ENCODE results near the gene EMP2. TPM values are rescaled to one million over a fixed set of nuclear protein-coding genes. Genes with fewer than 3 reads are reported as not detected.

Gene EMP2
- total RNA-seq, 1 donor from 2014 or later = 518 TPM

DNA sequence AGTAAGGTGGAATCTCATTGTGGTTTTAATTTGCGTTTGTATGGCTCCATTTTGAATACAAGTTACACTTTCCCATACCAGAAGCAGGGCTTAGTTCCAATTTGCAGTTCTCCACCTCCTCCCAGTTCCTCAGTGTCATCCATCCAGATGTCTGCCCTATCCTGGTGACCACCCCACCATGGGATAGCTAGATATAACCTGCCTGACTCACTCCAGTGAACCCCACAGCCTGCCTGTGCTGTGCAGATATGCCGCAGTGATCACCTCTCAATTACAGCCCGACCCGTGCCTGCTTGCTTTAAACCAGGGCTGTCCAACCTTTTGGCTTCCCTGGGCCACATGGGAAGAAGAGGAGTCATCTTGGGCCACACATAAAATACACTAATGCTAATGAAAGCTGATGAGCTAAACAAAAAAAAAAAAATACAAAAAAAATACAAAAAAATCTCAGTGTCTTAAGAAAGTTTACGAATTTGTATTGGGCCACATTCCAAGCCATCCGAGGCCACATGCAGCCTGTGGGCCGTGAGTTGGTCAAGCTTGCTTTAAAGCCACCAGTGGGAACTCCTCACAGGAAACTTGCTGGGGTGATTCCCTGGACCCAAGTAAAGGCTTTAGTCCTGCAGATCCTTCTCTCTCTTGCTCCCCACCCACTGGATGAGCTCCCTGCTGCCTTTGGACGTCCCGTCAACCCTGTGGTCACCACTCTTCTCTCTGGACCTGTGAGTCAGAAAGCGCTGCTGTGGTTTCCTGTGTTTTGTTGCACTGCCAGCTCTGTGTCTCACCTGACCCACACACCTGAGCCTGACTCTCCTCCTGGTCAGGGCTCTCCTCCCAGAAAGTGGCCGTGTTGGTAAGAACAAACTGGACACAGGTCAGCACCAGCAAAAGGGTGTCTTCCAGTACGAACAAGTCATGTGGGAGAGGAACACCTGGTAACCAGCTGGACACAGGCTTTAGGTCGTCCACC is 83.0 kb downstream of the EMP2 start:
- intact Hi-C loops (cut with DNase I) = no loop called here
- Histone ChIP-seq H3K9me3 (peaks cover 7% of the 10 kb centered on the region), H3K4me1 (no peaks in the 10 kb centered on the region), H3K27me3 (ENCODE audit: low read depth) (no peaks in the 10 kb centered on the region), H3K36me3 (peaks cover 28% of the 10 kb centered on the region), H3K27ac (no peak overlapping the region), H3K4me3 (no peak overlapping the region)
- TF ChIP-seq, protein P1, sequence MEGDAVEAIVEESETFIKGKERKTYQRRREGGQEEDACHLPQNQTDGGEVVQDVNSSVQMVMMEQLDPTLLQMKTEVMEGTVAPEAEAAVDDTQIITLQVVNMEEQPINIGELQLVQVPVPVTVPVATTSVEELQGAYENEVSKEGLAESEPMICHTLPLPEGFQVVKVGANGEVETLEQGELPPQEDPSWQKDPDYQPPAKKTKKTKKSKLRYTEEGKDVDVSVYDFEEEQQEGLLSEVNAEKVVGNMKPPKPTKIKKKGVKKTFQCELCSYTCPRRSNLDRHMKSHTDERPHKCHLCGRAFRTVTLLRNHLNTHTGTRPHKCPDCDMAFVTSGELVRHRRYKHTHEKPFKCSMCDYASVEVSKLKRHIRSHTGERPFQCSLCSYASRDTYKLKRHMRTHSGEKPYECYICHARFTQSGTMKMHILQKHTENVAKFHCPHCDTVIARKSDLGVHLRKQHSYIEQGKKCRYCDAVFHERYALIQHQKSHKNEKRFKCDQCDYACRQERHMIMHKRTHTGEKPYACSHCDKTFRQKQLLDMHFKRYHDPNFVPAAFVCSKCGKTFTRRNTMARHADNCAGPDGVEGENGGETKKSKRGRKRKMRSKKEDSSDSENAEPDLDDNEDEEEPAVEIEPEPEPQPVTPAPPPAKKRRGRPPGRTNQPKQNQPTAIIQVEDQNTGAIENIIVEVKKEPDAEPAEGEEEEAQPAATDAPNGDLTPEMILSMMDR (IDR thresholded peaks at IDR 0.05) = no peak
- DNase-seq (no peak), ATAC-seq (peak in 1 of 2 donors; percentile 15)

DNA sequence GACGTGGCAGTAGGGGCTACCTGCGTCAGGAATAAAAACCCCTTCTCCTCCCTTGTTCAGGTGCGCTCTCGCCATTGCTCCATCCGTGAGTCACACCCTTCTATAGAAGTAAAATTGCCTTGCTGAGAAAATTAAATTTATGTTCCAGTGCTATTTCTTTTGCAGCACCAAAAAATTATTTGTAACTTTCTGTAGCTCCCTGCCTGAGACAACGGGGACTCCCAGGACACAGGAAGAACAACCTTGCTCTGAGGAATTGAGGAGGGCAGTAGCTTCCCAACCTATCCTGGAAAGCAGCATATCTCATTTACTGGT is 85.4 kb downstream of the EMP2 start:
- TF ChIP-seq, protein P1 (IDR thresholded peaks at IDR 0.05) = no peak
- Histone ChIP-seq H3K4me3 (no peak overlapping the region), H3K36me3 (peaks cover 16% of the 10 kb centered on the region), H3K27ac (no peak overlapping the region), H3K4me1 (no peaks in the 10 kb centered on the region), H3K27me3 (ENCODE audit: low read depth) (no peaks in the 10 kb centered on the region), H3K9me3 (peaks cover 7% of the 10 kb centered on the region)
- intact Hi-C loops (cut with DNase I) = no loop called here
- ATAC-seq = peak in 1 of 2 donors; percentile 19
- DNase-seq = no peak

DNA sequence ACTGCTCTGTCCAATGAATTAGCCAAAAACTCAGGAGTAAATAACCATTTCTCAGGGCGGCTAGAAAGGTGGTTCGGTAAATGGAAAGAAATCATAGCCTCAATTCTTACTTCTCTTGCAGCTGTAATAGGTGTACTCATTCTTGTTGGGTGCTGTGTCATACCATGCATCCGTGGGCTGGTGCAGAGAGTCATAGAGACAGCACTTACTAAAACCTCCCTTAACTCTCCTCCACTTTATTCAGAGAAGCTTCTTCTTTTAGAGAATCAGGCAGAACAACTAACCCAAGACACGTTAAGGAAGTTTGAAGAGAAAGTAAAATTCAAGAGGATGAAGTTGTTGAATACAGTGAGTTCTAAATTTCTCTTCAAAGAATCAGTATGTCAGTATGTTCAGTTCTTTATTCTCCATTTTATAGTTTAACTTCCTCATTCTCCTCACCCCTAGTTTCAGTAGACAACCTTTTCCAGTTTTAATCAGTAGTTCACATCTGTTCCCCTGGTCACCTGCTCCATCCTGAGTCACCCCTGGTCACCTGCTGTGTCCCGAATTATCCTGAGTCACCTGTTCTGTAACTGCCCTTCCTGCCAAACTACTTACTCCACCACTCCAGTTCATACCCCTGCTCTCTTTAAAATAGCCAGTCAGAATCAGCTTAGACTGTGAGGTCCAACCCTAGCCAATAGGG is 85.9 kb downstream of the EMP2 start:
- TF ChIP-seq, protein P1 (IDR thresholded peaks at IDR 0.05) = no peak
- peak in 1 of 2 donors; percentile 55 for ATAC-seq
- intact Hi-C loops (cut with DNase I) = no loop called here

DNA sequence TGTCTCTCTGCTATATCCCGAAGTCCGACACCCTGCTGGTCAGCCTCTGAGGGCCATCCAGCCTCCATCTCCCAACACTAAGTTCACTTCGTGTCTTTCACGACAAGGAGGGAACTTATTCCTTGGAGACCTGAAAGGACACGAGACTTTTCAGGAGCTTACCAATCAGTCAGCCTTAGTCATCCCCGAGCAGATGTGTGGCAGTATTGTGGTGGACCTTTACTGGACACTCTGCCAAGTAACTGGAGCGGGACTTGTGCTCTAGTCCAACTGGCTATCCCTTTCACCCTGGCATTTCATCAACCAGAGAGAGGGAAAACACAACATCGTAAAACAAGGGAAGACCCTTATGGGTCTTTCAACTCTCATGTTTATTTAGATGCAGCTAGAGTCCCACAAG is 87.1 kb downstream of the EMP2 start:
- H3K4me3 ChIP-seq = no peak overlapping the region
- H3K27ac ChIP-seq = no peak overlapping the region
- no peak for ATAC-seq
- H3K9me3 ChIP-seq = peaks cover 7% of the 10 kb centered on the region
- peaks cover 16% of the 10 kb centered on the region for H3K36me3 ChIP-seq
- TF ChIP-seq, protein P1 (IDR thresholded peaks at IDR 0.05) = no peak
- intact Hi-C loops (cut with DNase I) = no loop called here
- H3K4me1 ChIP-seq = no peaks in the 10 kb centered on the region
- DNase-seq = no peak
- H3K27me3 ChIP-seq (ENCODE audit: low read depth) = no peaks in the 10 kb centered on the region

More for the DNA sequence above, 85.9 kb downstream of the EMP2 start:
- Histone ChIP-seq H3K27ac (no peak overlapping the region), H3K9me3 (peaks cover 7% of the 10 kb centered on the region), H3K4me1 (no peaks in the 10 kb centered on the region), H3K4me3 (no peak overlapping the region), H3K36me3 (peaks cover 16% of the 10 kb centered on the region), H3K27me3 (ENCODE audit: low read depth) (no peaks in the 10 kb centered on the region)
- DNase-seq = no peak

DNA sequence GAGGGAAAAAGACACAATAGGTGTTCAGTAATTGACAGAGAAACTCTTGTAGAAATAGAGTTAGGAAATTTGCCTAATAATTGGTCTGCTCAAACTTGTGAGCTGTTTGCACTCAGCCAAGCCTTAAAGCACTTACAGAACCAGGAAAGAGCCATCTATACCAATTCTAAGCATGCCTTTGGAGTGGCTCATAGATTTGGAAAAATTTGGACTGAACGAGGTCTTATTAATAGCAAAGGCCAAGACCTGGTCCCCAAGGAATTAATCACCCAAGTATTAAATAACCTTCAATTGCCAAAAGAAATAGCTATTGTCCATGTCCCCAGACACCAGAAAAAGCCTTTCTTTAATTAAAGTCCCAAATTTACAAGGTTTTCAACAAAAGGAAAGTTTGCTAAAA is 90.3 kb downstream of the EMP2 start:
- H3K27ac ChIP-seq = no peak overlapping the region
- H3K27me3 ChIP-seq (ENCODE audit: low read depth) = no peaks in the 10 kb centered on the region
- no peaks in the 10 kb centered on the region for H3K4me1 ChIP-seq
- peaks cover 4% of the 10 kb centered on the region for H3K9me3 ChIP-seq
- no peak overlapping the region for H3K4me3 ChIP-seq
- H3K36me3 ChIP-seq = peaks cover 4% of the 10 kb centered on the region
- DNase-seq = no peak
- no peak for ATAC-seq
- intact Hi-C loops (cut with DNase I) = no loop called here
- TF ChIP-seq, protein P1 (IDR thresholded peaks at IDR 0.05) = no peak

All from lower lobe of right lung (tissue), 2 donors.